K562 (cell line): ENCODE data around the gene ATP2A2. TPM values are rescaled to one million over a fixed set of nuclear protein-coding genes. Genes with fewer than 3 reads are reported as not detected.

Experiments
- BDP1 ChIP-seq: IDR thresholded peaks from 3 replicates; pipeline ENCODE4 v1.6.1; 2011; ENCODE audit not compliant: insufficient read length, insufficient read depth
- BRD9 ChIP-seq: fragments of 450-650 bp; IDR thresholded peaks from 2 replicates; pipeline ENCODE4 v1.6.1; 2018; ENCODE audit warnings: low read depth; ENCODE audit not compliant: partially characterized antibody
- CREB5 ChIP-seq: fragments of 250-450 bp; sonication (Bioruptor Pico); IDR thresholded peaks from 2 replicates; pipeline ENCODE4 v1.5.0; 2020; ENCODE audit warnings: mild to moderate bottlenecking
- CTBP1 ChIP-seq: fragments of 450-650 bp; IDR thresholded peaks from 2 replicates; pipeline ENCODE4 v1.6.1; 2016; ENCODE audit warnings: borderline replicate concordance
- CUX1 ChIP-seq: fragments of 200-800 bp; sonication (Bioruptor generic); IDR thresholded peaks from 2 replicates; pipeline ENCODE4 v1.6.1; 2016; ENCODE audit warnings: missing genetic modification characterization, missing compliant biosample characterization
- GATAD2B ChIP-seq: fragments of 450-650 bp; IDR thresholded peaks from 2 replicates; pipeline ENCODE4 v1.6.1; 2017; ENCODE audit warnings: mild to moderate bottlenecking, borderline replicate concordance
- HSF4 ChIP-seq: fragments of 250-450 bp; sonication (Bioruptor Pico); IDR thresholded peaks from 2 replicates; pipeline ENCODE4 v2.1.2; 2022; ENCODE audit warnings: mild to moderate bottlenecking, moderate library complexity, borderline replicate concordance
- KLF6 ChIP-seq: fragments of 250-450 bp; sonication (Bioruptor Pico); IDR thresholded peaks from 2 replicates; pipeline ENCODE4 v1.4.0; 2020; ENCODE audit warnings: mild to moderate bottlenecking, moderate library complexity, borderline replicate concordance
- MED1 ChIP-seq: sonication (generic); formaldehyde crosslinking; IDR thresholded peaks from 2 replicates; pipeline ENCODE4 v1.8.1; 2023; ENCODE audit warnings: missing genetic modification reagents, borderline replicate concordance
- POLR2B ChIP-seq: fragments of 450-650 bp; IDR thresholded peaks from 2 replicates; pipeline ENCODE4 v1.6.1; 2018; ENCODE audit warnings: low read depth; ENCODE audit not compliant: partially characterized antibody
- RAD51 ChIP-seq: fragments of 450-650 bp; IDR thresholded peaks from 2 replicates; pipeline ENCODE4 v1.7.1; 2016; ENCODE audit warnings: low read depth, mild to moderate bottlenecking, borderline replicate concordance
- RBBP5 ChIP-seq: fragments of 200-600 bp; sonication (generic); IDR thresholded peaks from 2 replicates; pipeline ENCODE4 v1.6.1; 2012; ENCODE audit warnings: borderline replicate concordance, mild to moderate bottlenecking, low read length, control low read depth, inconsistent platforms; ENCODE audit not compliant: insufficient read depth, poor library complexity, severe bottlenecking
- SNAPC5 ChIP-seq: fragments of 250-450 bp; sonication (Bioruptor Pico); IDR thresholded peaks from 2 replicates; pipeline ENCODE4 v1.8.0; 2021; ENCODE audit warnings: moderate library complexity, mild to moderate bottlenecking, inconsistent platforms
- U2AF1 ChIP-seq: fragments of 200-400 bp; formaldehyde crosslinking; optimal IDR thresholded peaks from 2 replicates; pipeline ENCODE3; 2017; ENCODE audit warnings: mild to moderate bottlenecking, low read depth, low read length, moderate library complexity
- XRCC4 ChIP-seq: IDR thresholded peaks from one replicate; pipeline ENCODE4 v1.6.1; 2011; ENCODE audit not compliant: insufficient read depth, insufficient read length; ENCODE audit errors: extremely low read depth
- ZNF184 ChIP-seq: sonication (generic); formaldehyde crosslinking; IDR thresholded peaks from 2 replicates; pipeline ENCODE4 v1.5.0; 2020; ENCODE audit warnings: missing genetic modification reagents
- ZNF197 ChIP-seq: fragments of 200-800 bp; sonication (Bioruptor generic); IDR thresholded peaks from 2 replicates; pipeline ENCODE4 v1.6.1; 2016; ENCODE audit warnings: low read depth, missing genetic modification characterization, missing compliant biosample characterization
- ZNF23 ChIP-seq: fragments of 250-450 bp; sonication (Bioruptor Pico); IDR thresholded peaks from 2 replicates; pipeline ENCODE4 v1.4.0; 2020; ENCODE audit warnings: mild to moderate bottlenecking
- ZNF586 ChIP-seq: fragments of 450-650 bp; formaldehyde crosslinking; conservative IDR thresholded peaks from 2 replicates; pipeline ENCODE4 v1.4.0; 2020; ENCODE audit warnings: mild to moderate bottlenecking, moderate library complexity
- ZNF655 ChIP-seq: fragments of 250-450 bp; sonication (Bioruptor Pico); IDR thresholded peaks from 2 replicates; pipeline ENCODE4 v1.5.0; 2021
- polyA plus RNA-seq, 8 experiments: library from polyadenylated mRNA; depleted of rRNA in 4 of 8; stranded (reverse) in 5 of 8; unstranded in 3 of 8; fragments of >200 nt; fragmentation: Nextera tagmentation in 2 of 8; fragmentation: Illumina TruSeq in 1 of 8; extraction: Ambion mirVana in 2 of 8; extraction: Trizol in 1 of 8; gene quantifications; 2 replicates each; pipeline versions ENCODE4 v1.2.1 to v1.2.3, GENCODE V29; 2011 to 2014; ENCODE audit warnings: inconsistent platforms in 1 of 8, missing spikeins in 1 of 8
- total RNA-seq, 7 experiments: library from RNA; depleted of rRNA in 6 of 7; stranded (reverse); fragments of >200 nt in 6 of 7; fragmentation: Illumina TruSeq in 2 of 7; extraction: Trizol in 2 of 7; gene quantifications; 2 replicates each; pipeline versions ENCODE4 v1.2.1 to v1.2.3, GENCODE V29; 2011 to 2021; ENCODE audit warnings: low replicate concordance in 1 of 7

ATP2A2 gene
- total and polyA plus RNA-seq, 9 of the 15 experiments (the other 6 are each of a cell fraction or from before 2014, with no cell fraction given), result 5.2 to 205 (median 51.6) TPM

- TF ChIP-seq SNAPC5 (CRISPR knock-in tag) (no peak), BDP1 (no peak), ZNF197 (0 out of 2 replicates have a peak, but pooled peaks have one; percentile 16), XRCC4 (no peak), ZNF655 (CRISPR knock-in tag) (no peak), POLR2B (no peak), U2AF1 (no peak), MED1 (CRISPR knock-in tag) (no peak), ZNF23 (CRISPR knock-in tag) (no peak), CTBP1 (no peak), KLF6 (CRISPR knock-in tag) (no peak), ZNF586 (CRISPR knock-in tag) (no peak), ZNF184 (CRISPR knock-in tag) (no peak), GATAD2B (no peak), RAD51 (no peak), CREB5 (CRISPR knock-in tag) (no peak), HSF4 (no peak), RBBP5 (peak; percentile 89), BRD9 (no peak), CUX1 (CRISPR knock-in tag) (no peak)
Observed at GRCh38 chr12:110281549-110282299, 677 bp downstream of the ATP2A2 start (continued).
